Right lobe of liver (tissue), 6 donors: ENCODE measurements around the gene BAZ1B. TPM values are rescaled to one million over a fixed set of nuclear protein-coding genes. Genes with fewer than 3 reads are reported as not detected.

Experiments
- ATAC-seq, 4 donors: fragments of 200-7000 bp; cut with Tn5 transposase; one replicate each; pipeline ENCODE4 v1.9.1; 2020; ENCODE audit warnings: mild to moderate bottlenecking in 4 of 4, moderate library complexity in 4 of 4
- DNase-seq, 3 donors: peaks; one replicate each; pipeline ENCODE4 v3.0.0-alpha.2; 2020
- H3K27ac ChIP-seq, 3 donors: fragments of 200-600 bp; one replicate each; pipeline ENCODE4 v1.8.0; 2022
- H3K27me3 ChIP-seq, 2 donors: fragments of 200-600 bp; one replicate each; pipeline ENCODE4 v1.8.0; 2022
- H3K36me3 ChIP-seq, 4 donors: fragments of 200-600 bp; sonication (generic) in 1 of 4; one replicate each; pipeline versions ENCODE4 v1.5.1 to v1.8.0; 2017 to 2022; ENCODE audit warnings: control low read depth in 1 of 4
- H3K4me1 ChIP-seq, 4 donors: fragments of 200-600 bp; sonication (generic) in 1 of 4; one replicate each; pipeline versions ENCODE4 v1.5.1 to v1.8.0; 2017 to 2022; ENCODE audit warnings: control low read depth in 1 of 4
- H3K4me3 ChIP-seq, 3 donors: fragments of 200-600 bp; one replicate each; pipeline ENCODE4 v1.8.0; 2022
- H3K9me3 ChIP-seq, 4 donors: fragments of 200-600 bp; sonication (generic) in 1 of 4; one replicate each; pipeline versions ENCODE4 v1.5.1 to v1.8.0; 2017 to 2022; ENCODE audit warnings: control low read depth in 1 of 4
- POLR2A ChIP-seq: fragments of 450-650 bp; IDR thresholded peaks from one replicate; pipeline ENCODE4 v1.6.1; 2017; ENCODE audit warnings: antibody characterized with exemption, mild to moderate bottlenecking
- WGBS: methylation state at CpG from one replicate; pipeline ENCODE4 v1.1.6; 2018; ENCODE audit warnings: low coverage, low lambda C conversion rate; ENCODE audit not compliant: insufficient coverage; ENCODE audit errors: missing lambda C conversion rate; 5-methylcytosine and 5-hydroxymethylcytosine counted together
- intact Hi-C, 2 donors: fragments of 100-400 bp; cut with DNase I; formaldehyde crosslinking; loops; one replicate each; pipeline versions ENCODE4 v1.11.2 to v1.14.1; 2022
- total RNA-seq, 6 experiments: library from RNA; depleted of rRNA in 2 of 6; stranded (reverse); fragments of >200 nt in 2 of 6; fragmentation: NEBNext Ultra II Directional in 3 of 6; extraction: Animal tissue kit (Norgen Biotek cat#: 25700) in 3 of 6; gene quantifications; one replicate each; pipeline versions ENCODE4 v1.1.0 to v1.2.4, GENCODE V29; 2016 to 2023
- TF ChIP-seq, protein P1 (sequence below), 4 donors: fragments of 200-600 bp in 3 of 4; fragments of 450-650 bp in 1 of 4; IDR thresholded peaks; one replicate each; pipeline versions ENCODE4 v1.5.1 to v1.8.0; 2016 to 2022; ENCODE audit warnings: antibody characterized with exemption in 4 of 4, mild to moderate bottlenecking in 2 of 4
- donor health status: DM: no; HTN: yes; CAD: no.
- donor health status: DM: no; HTN: no; CAD: no.
- donor health status: DM: no; HTN: no; CAD: no.
- donor health status: DM: no; HTN: yes; CAD: no.
- donor health status: DM: no; HTN: yes; CAD: no.

Gene BAZ1B
- total RNA-seq, 6 experiments from 2014 or later: 19.3 to 26.2 (median 25.0) TPM

DNA sequence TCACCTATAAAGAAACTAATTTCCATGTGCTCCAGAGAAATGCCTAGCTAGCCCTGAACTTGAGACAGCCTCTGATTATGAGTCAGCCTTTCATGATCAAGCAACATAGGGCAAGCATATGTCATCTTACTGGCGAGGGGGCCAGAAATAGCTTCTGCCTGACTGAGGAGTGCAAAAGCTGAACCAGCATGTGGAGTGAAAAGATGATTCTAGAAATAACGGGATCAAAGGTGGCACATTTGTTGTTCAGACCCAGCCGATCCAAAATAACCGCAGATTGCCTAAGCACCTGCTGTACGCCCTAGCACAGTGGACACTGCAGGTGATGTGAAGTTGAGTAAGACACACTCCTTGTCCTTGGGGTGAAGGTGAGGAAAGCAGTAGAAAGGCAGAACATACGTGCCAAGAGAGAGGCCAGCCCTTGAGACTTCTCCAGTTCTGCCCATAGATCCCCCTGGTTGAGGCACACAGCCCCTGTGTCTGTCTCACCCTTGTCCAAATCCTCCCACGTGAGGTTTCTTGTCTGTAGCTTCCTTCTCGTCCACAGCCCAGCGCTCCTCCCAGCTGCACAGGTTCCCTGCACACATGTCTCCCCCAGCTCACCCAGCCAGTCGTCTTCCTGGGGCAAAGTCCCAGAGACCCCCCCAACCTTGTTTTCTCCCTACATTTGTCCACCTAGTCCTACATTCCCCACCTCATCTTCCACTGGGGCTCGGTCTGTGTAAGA is 38.2 kb upstream of the BAZ1B start:
- WGBS: 30% methylated on average over 10 of the region's 11 CpGs
- no peak overlapping the region for H3K27ac ChIP-seq
- DNase-seq: no peak
- intact Hi-C loops: no loop called here
- H3K4me3 ChIP-seq: no peak overlapping the region
- H3K36me3 ChIP-seq: peaks cover 0 to 2% (median 0%) of the 10 kb centered on the region in 4 donors
- H3K9me3 ChIP-seq: no peaks in the 10 kb centered on the region
- TF ChIP-seq, protein P1, sequence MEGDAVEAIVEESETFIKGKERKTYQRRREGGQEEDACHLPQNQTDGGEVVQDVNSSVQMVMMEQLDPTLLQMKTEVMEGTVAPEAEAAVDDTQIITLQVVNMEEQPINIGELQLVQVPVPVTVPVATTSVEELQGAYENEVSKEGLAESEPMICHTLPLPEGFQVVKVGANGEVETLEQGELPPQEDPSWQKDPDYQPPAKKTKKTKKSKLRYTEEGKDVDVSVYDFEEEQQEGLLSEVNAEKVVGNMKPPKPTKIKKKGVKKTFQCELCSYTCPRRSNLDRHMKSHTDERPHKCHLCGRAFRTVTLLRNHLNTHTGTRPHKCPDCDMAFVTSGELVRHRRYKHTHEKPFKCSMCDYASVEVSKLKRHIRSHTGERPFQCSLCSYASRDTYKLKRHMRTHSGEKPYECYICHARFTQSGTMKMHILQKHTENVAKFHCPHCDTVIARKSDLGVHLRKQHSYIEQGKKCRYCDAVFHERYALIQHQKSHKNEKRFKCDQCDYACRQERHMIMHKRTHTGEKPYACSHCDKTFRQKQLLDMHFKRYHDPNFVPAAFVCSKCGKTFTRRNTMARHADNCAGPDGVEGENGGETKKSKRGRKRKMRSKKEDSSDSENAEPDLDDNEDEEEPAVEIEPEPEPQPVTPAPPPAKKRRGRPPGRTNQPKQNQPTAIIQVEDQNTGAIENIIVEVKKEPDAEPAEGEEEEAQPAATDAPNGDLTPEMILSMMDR (IDR thresholded peaks at IDR 0.05): no peak
- TF ChIP-seq POLR2A: no peak
- peaks cover 0 to 14% (median 8%) of the 10 kb centered on the region in 4 donors for H3K4me1 ChIP-seq
- H3K27me3 ChIP-seq: no peaks in the 10 kb centered on the region
- ATAC-seq: peak in 1 of 4 donors; percentile 28

DNA sequence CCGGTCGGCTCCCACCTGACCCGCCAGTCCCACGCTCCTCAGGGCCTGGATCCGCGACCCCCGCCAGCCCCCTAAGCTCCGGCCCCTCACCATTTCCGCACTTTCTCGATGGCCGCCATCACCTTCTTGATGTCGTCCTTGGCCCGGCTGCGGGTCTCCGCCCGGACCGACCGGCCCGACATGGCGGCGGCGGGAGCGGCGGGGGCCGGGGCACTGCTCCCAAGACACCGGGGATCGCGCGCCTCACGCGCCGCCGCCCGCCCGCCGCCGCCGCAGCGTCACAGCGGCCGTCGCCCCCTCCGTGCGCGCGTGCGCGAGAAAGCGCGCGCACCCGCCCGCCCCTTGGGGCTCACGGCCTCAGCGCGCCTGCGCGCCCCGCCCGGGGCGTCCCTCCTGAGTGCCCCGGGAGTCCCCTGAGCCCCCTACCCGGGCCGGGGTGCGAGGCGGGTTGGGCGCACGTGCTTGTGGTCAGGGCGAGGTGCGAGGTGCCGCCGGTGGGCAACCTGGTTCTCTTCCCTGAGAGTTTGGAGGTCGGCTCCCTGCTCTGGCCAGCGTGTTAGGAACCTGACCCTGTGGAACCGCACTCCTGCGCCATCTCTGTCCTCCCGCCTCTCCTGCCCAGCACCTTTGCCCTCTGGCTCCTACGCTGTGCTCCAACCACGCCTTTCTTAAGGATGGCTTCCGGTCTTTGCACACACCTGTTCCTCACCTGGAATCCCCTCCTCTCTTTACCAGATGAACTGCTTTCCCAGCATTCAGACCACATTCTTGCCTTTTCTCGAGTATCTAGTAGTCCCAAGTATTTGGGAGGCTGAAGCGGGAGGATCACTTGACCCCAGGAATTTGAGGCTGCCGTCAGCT is 35.5 kb upstream of the BAZ1B start, which contains the start of gene BCL7B:
BCL7B (minus strand) TSS at position 294 of the 861 bp plus-strand sequence; CDS start at position 182, 112 bp downstream.
- Histone ChIP-seq H3K4me3 (peak within 1 kb of the TSS; percentile 58 to 69 (median 68)), H3K4me1 (peaks cover 0 to 16% (median 8%) of the 10 kb centered on the region in 4 donors), H3K27me3 (no peaks in the 10 kb centered on the region), H3K27ac (peak within 1 kb of the TSS; percentile 90 to 97 (median 93)), H3K9me3 (no peaks in the 10 kb centered on the region), H3K36me3 (peaks cover 0 to 22% (median under 1%) of the 10 kb centered on the region in 4 donors)
- ATAC-seq: peak; percentile 69 to 78 (median 74)
- TF ChIP-seq POLR2A: peak; percentile 88
- TF ChIP-seq, protein P1 (IDR thresholded peaks at IDR 0.05): no peak
- peak; percentile 77 to 82 (median 80) for DNase-seq
- 6% methylated on average over 12 of the region's 83 CpGs for WGBS
- intact Hi-C loops: loop anchor here (5.0 kb wide), 1 partner anchor 35 kb away; the partner anchor contains the start of gene BAZ1B (in 2 of the 2)

DNA sequence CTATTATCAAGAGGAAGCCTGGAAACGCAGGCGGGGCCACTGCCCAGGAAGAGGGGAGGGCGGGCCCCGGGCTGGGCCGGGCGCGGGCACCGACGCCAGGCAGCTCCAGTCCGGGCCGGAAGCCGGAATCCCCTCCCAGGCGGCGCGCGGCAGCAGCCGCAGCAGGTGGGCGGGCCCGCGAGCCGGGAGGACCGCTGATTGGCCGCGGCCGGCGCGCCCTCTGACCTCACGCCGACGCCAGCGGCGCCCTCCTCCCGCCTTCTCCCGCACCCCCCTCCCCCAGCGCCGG is 35.0 kb upstream of the BAZ1B start:
- H3K4me3 ChIP-seq: peak overlapping the region; percentile 58 to 69 (median 68)
- ATAC-seq (peak; percentile 92 to 98 (median 94)), DNase-seq (peak; percentile 96 to 97 (median 96))
- H3K9me3 ChIP-seq: no peaks in the 10 kb centered on the region
- no peaks in the 10 kb centered on the region for H3K27me3 ChIP-seq
- no CpG with 5 or more reads among the region's 36 CpGs for WGBS
- peaks cover 0 to 16% (median 8%) of the 10 kb centered on the region in 4 donors for H3K4me1 ChIP-seq
- intact Hi-C loops: loop anchor here (5.0 kb wide), 1 partner anchor 35 kb away; the partner anchor contains the start of gene BAZ1B (in 2 of the 2)
- TF ChIP-seq POLR2A: no peak
- TF ChIP-seq, protein P1 (IDR thresholded peaks at IDR 0.05): no peak
- H3K36me3 ChIP-seq: peaks cover 0 to 28% (median 4%) of the 10 kb centered on the region in 4 donors
- H3K27ac ChIP-seq: peak overlapping the region; percentile 90 to 97 (median 93)

DNA sequence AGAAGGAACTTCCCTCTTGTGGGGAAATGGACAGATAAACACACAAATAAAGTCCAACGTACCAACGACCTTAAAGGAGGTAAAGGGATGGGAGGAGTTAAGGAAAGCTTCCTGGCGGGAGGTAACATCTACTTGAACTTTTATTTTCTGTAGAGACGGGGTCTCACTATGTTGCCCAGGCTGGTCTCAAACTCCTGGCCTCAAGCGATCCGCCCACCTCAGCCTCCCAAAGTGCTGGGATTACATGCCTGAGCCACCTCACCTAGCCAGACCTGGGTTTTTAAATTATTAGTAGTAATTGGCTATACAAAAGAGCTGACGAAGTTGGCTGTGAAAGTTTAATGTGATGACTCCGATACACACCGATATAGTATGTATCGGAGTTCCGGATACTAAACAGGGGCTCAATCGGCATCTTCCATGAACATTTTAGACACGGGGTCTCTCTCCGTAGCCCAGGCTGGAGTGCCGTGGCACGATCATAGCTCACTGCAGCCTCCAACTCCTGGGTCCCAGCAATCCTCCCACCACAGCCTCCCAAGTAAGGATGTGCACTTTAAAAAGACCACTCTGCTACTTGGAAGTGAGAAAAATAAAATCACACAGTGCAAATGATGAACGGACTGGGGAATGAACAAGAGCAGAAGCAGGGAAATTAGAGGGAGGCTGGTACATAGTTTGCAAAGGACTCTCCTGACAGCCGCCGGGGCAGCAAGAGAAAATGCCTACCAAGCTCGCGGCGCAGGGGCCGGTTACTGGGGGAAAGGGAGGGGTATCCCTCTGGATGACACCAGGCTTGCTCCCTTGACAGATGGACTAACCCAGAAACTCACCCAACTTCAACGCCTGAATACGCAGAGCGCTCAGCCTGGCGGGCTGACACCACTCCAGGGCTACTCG is 34.4 kb upstream of the BAZ1B start:
- WGBS: 25% methylated on average over 22 of the region's 28 CpGs

More for the DNA sequence above, 34.4 kb upstream of the BAZ1B start:
- peak overlapping the region; percentile 52 to 97 (median 57) for H3K27ac ChIP-seq
- peaks cover 0 to 16% (median 8%) of the 10 kb centered on the region in 4 donors for H3K4me1 ChIP-seq
- no peaks in the 10 kb centered on the region for H3K27me3 ChIP-seq
- no peak for TF ChIP-seq POLR2A
- TF ChIP-seq, protein P1 (IDR thresholded peaks at IDR 0.05): no peak
- intact Hi-C loops: loop anchor here (5.0 kb wide), 1 partner anchor 34 kb away; the partner anchor contains the start of gene BAZ1B (in 2 of the 2)
- H3K9me3 ChIP-seq: no peaks in the 10 kb centered on the region
- ATAC-seq (no peak), DNase-seq (no peak)
- peak overlapping the region; percentile 58 to 69 (median 68) for H3K4me3 ChIP-seq
- peaks cover 0 to 34% (median 8%) of the 10 kb centered on the region in 4 donors for H3K36me3 ChIP-seq
